ENCODE data around the gene TMEM183A.

The TMEM183A gene

GRCh38 chr1:203045821-203046594, 38.8 kb downstream of the TMEM183A start:
- DNase-seq (ENCODE audit: low read depth in 2 of 2): no peak

GRCh38 chr1:203046984-203047630, 39.9 kb downstream of the TMEM183A start:
- no peak for DNase-seq (ENCODE audit: low read depth in 2 of 2)

GRCh38 chr1:203048086-203048485, 40.9 kb downstream of the TMEM183A start:
- no peak for DNase-seq (ENCODE audit: low read depth in 2 of 2)

- no peak for DNase-seq (ENCODE audit: low read depth in 2 of 2)
Observed at GRCh38 chr1:203048555-203049051, 41.4 kb downstream of the TMEM183A start.

GRCh38 chr1:203049077-203049476, 41.9 kb downstream of the TMEM183A start:
- DNase-seq (ENCODE audit: low read depth in 2 of 2): no peak

GRCh38 chr1:203049576-203050180, 42.5 kb downstream of the TMEM183A start:
- DNase-seq (ENCODE audit: low read depth in 2 of 2): no peak

GRCh38 chr1:203050826-203051225, 43.7 kb downstream of the TMEM183A start:
- no peak for DNase-seq (ENCODE audit: low read depth in 2 of 2)

GRCh38 chr1:203051841-203052324, 44.7 kb downstream of the TMEM183A start:
- DNase-seq (ENCODE audit: low read depth in 2 of 2): no peak

GRCh38 chr1:203052601-203053000, 45.4 kb downstream of the TMEM183A start:
- DNase-seq (ENCODE audit: low read depth in 2 of 2): no peak

GRCh38 chr1:203054184-203054583, 47.0 kb downstream of the TMEM183A start:
- no peak for DNase-seq (ENCODE audit: low read depth in 2 of 2)

GRCh38 chr1:203054642-203055041, 47.5 kb downstream of the TMEM183A start:
- DNase-seq (ENCODE audit: low read depth in 2 of 2): no peak

- no peak for DNase-seq (ENCODE audit: low read depth in 2 of 2)
Observed at GRCh38 chr1:203055161-203055799, 48.1 kb downstream of the TMEM183A start.

- no peak for DNase-seq (ENCODE audit: low read depth in 2 of 2)
Observed at GRCh38 chr1:203056012-203056411, 48.8 kb downstream of the TMEM183A start.

GRCh38 chr1:203056516-203056915, 49.3 kb downstream of the TMEM183A start:
- DNase-seq (ENCODE audit: low read depth in 2 of 2): no peak

- DNase-seq (ENCODE audit: low read depth in 2 of 2): no peak
Observed at GRCh38 chr1:203057911-203058675, 50.9 kb downstream of the TMEM183A start.

- DNase-seq (ENCODE audit: low read depth in 2 of 2): no peak
Observed at GRCh38 chr1:203058676-203058935, 51.4 kb downstream of the TMEM183A start.

GRCh38 chr1:203059485-203059884, 52.3 kb downstream of the TMEM183A start:
- no peak for DNase-seq (ENCODE audit: low read depth in 2 of 2)

GRCh38 chr1:203060115-203060514, 52.9 kb downstream of the TMEM183A start:
- no peak for DNase-seq (ENCODE audit: low read depth in 2 of 2)

- no peak for DNase-seq (ENCODE audit: low read depth in 2 of 2)
Observed at GRCh38 chr1:203063287-203063686, 56.1 kb downstream of the TMEM183A start.

GRCh38 chr1:203065191-203065590, 58.0 kb downstream of the TMEM183A start:
- DNase-seq (ENCODE audit: low read depth in 2 of 2): no peak

GRCh38 chr1:203065986-203066385, 58.8 kb downstream of the TMEM183A start:
- DNase-seq (ENCODE audit: low read depth in 2 of 2): no peak

GRCh38 chr1:203066965-203067364, 59.8 kb downstream of the TMEM183A start:
- DNase-seq (ENCODE audit: low read depth in 2 of 2): no peak
